GM18951 (cell line): ENCODE data around the gene LRRC75A.
"Not testable (repeated sequence)": the region's sequence is repeated elsewhere in the genome, so short reads cannot be mapped to it uniquely, and the experiment has no call there.

Experiments
- POLR2A ChIP-seq: IDR thresholded peaks from 4 replicates; pipeline ENCODE4 v1.6.1; 2011; ENCODE audit warnings: mild to moderate bottlenecking; ENCODE audit not compliant: insufficient read length, insufficient read depth; ENCODE audit errors: extremely low read depth
- in situ Hi-C: fragments of 300-500 bp; cut with MboI; formaldehyde crosslinking; loops from one replicate; pipeline ENCODE4 v1.12.0; 2022; ENCODE audit warnings: low sequenced_read_pairs, mixed read lengths, inconsistent platforms; ENCODE audit not compliant: unreplicated experiment

The LRRC75A gene

GRCh38 chr17:16491703-16492612 is at the start of gene LRRC75A:
Gene LRRC75A, minus strand, starts transcription at chr17:16492193. Its CDS starts 203 bp downstream, at chr17:16491990.
- in situ Hi-C loops: no loop called here
- TF ChIP-seq POLR2A: no peak

- no peak for TF ChIP-seq POLR2A
- in situ Hi-C loops: no loop called here
Measured at GRCh38 chr17:16537130-16537458, 45.1 kb upstream of the LRRC75A start.

- in situ Hi-C loops: no loop called here
- no peak for TF ChIP-seq POLR2A
Measured at GRCh38 chr17:16534236-16534635, 42.2 kb upstream of the LRRC75A start.

GRCh38 chr17:16529906-16530305 is 37.9 kb upstream of the LRRC75A start:
- in situ Hi-C loops: no loop called here
- TF ChIP-seq POLR2A: no peak

- TF ChIP-seq POLR2A: no peak
- in situ Hi-C loops: no loop called here
Measured at GRCh38 chr17:16527298-16527697, 35.3 kb upstream of the LRRC75A start.

- in situ Hi-C loops: not testable (repeated sequence)
Measured at GRCh38 chr17:16525556-16525955, 33.6 kb upstream of the LRRC75A start.

DNA sequence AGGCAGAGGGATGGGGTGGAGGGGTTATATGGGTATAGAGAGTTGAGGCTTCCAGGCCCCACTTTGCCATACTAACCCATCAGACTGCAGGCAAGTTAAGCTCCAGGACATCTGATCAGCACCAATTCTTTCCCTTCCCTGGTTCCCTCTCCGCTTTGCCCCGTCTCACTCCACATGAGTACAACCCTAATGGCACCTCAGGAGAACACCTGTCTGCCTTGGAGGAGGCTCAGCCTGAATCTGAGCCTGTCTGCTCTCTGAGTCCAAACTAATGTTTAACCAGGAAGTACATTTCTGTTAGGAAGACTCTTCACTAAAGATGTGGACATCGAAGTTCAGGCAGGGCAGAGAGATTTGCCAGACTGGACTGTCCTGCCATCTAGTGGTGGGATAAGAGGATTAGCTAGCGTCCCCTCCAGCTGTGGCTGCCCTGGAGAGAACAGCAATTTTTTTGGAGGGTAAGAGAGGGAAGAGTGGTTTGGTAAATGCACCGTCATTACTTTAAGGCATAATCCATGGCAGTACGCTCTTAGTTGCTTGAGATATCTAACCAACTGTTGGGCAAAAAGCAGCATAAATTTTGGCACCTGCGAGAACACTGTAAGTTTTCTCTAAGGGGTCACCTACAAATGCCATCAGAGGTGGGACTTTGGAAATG is 29.2 kb upstream of the LRRC75A start:
- in situ Hi-C loops: no loop called here
- no peak for TF ChIP-seq POLR2A

DNA sequence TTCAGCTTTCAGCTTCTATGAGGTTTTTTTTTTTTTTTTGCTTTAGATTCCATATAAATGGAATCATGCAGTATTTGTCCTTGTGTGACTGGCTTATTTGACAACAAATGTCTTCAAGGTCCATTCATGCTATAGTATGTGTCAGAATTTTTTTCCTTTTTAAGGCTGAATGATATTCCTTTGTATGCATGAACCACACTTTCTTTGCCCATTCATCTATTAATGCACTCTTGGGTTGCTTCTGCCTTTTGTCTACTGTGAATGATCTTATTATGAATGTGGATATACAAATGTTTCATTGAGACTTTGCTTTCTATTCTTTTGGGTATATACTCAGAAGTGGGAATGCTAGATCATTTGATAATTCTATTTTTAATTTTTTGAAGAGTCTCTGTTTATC is 27.0 kb upstream of the LRRC75A start:
- TF ChIP-seq POLR2A: no peak
- in situ Hi-C loops: loop anchor here (5.0 kb wide), 1 partner anchor 157 kb away; no protein-coding TSS in a partner anchor

- TF ChIP-seq POLR2A: no peak
Measured at GRCh38 chr17:16517477-16517876, 25.5 kb upstream of the LRRC75A start.

DNA sequence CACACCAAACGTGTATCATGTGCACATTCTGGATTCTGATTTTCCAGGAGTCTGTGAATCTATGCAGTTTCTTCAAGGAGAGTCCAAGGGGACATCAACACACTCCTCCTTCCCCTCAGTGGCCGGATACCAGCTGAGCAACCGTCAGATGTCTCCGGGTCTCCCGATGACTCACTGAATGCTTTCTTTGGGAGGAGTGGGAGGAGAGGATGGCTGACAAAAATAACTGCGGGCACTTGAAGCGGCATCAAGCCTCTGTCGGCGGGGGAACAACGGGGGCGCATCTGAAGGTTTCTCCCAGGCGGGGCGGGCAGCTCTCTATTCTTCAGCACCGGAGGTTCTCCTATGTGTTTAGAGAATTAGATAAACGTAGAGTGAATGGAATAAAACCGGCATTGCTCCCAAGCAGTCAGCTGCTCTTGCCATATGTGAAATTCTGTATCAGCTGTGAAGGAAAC is 24.6 kb upstream of the LRRC75A start:
- in situ Hi-C loops: loop anchor here (5.0 kb wide), 1 partner anchor 154 kb away; no protein-coding TSS in a partner anchor
- no peak for TF ChIP-seq POLR2A

More at GRCh38 chr17:16517477-16517876, 25.5 kb upstream of the LRRC75A start:
- in situ Hi-C loops: loop anchor here (5.0 kb wide), 1 partner anchor 155 kb away; no protein-coding TSS in a partner anchor

DNA sequence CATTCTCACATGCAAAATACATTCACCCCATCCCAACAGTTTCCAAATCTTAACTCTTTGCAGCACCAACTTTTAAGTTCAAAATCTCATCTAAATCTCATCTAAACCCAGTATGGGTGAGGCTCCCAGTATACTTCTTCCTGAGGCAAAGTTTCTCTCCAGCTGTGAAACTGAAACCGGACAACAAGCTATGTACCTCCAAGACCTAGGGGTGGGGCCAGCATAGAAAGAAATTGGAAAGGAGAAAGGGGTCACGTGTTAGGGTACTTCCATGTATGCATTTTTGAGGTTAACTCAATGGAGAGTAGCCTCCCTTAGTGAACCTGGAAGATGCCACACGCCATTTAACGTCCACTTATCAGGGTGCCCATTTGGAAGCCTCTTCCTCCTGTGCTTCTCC is 23.9 kb upstream of the LRRC75A start:
- TF ChIP-seq POLR2A: no peak
- in situ Hi-C loops: loop anchor here (5.0 kb wide), 1 partner anchor 154 kb away; no protein-coding TSS in a partner anchor

- TF ChIP-seq POLR2A: no peak
- in situ Hi-C loops: no loop called here
Measured at GRCh38 chr17:16513873-16514272, 21.9 kb upstream of the LRRC75A start.

DNA sequence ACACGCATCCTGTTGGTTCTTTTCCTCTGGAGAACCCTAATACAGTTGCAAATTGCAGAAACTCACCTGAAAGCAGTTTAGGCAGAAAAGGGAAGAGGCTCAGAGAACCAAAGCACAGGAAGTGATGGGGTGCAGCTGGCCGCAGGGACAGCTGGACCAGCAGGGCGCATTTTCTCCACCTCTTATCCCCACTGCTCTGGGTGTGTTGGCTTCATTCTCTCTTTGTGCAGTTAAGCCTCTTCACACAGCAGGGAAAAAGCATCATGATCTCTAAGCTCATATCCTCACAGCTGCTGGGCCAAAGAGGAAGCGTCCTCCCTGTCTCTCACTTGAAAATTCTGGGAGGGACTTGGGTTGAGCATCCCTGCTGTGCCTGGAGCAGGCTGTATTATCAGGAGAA is 20.0 kb upstream of the LRRC75A start:
- in situ Hi-C loops: no loop called here
- no peak for TF ChIP-seq POLR2A

- TF ChIP-seq POLR2A: no peak
- in situ Hi-C loops: no loop called here
Measured at GRCh38 chr17:16511593-16511992, 19.6 kb upstream of the LRRC75A start.
